Naive thymus-derived CD4-positive, alpha-beta T cell (primary cell): ENCODE results near the gene KIFC1. TPM values are rescaled to one million over a fixed set of nuclear protein-coding genes. Genes with fewer than 3 reads are reported as not detected.
A peak's percentile ranks its signal among the peaks of the same experiment; 100 is the strongest.

Source experiments
- ATAC-seq: fragments of 150-1000 bp; cut with Tn5 transposase; 2 replicates; pipeline ENCODE4 v1.10.0; 2021; ENCODE audit warnings: mild to moderate bottlenecking, moderate library complexity
- CTCF ChIA-PET: fragments of 350-600 bp; sonication (Branson Sonifier 250); formaldehyde crosslinking; loops from one replicate; lab custom pipeline; 2021; ENCODE audit warnings: antibody characterized with exemption; lab: Charles Lee
- POLR2A ChIA-PET: fragments of 350-600 bp; sonication (Branson Sonifier 250); formaldehyde crosslinking; loops from one replicate; lab custom pipeline; 2021; ENCODE audit warnings: antibody characterized with exemption, inconsistent platforms; lab: Charles Lee
- DNase-seq, 9 donors: peaks; one replicate each; pipeline versions ENCODE4 v3.0.0 to v3.0.0-alpha.2; 2020 to 2022; ENCODE audit warnings: mixed read lengths in 1 of 9
- H3K27ac ChIP-seq: one replicate; pipeline ENCODE4 v1.7.0; 2013; ENCODE audit warnings: mild to moderate bottlenecking, low read depth, low read length, moderate library complexity
- H3K27me3 ChIP-seq, 2 donors: one replicate each; pipeline ENCODE4 v1.7.0; 2013; ENCODE audit warnings: low read length in 2 of 2, mild to moderate bottlenecking in 2 of 2, moderate library complexity in 2 of 2; ENCODE audit not compliant: control insufficient read depth in 2 of 2, insufficient read depth in 2 of 2
- H3K36me3 ChIP-seq, 3 experiments: 1 replicate in 2 of 3; 2 replicates in 1 of 3; pipeline ENCODE4 v1.7.0; 2013; ENCODE audit warnings: low read length in 3 of 3, mild to moderate bottlenecking in 3 of 3, moderate library complexity in 1 of 3; ENCODE audit not compliant: insufficient read depth in 3 of 3, control insufficient read depth in 2 of 3
- H3K4me1 ChIP-seq, 2 donors: one replicate each; pipeline ENCODE4 v1.7.0; 2013; ENCODE audit warnings: low read length in 2 of 2, mild to moderate bottlenecking in 2 of 2, moderate library complexity in 1 of 2; ENCODE audit not compliant: control insufficient read depth in 2 of 2, insufficient read depth in 2 of 2
- H3K4me3 ChIP-seq: 2 replicates; pipeline ENCODE4 v1.7.0; 2013; ENCODE audit warnings: mild to moderate bottlenecking, low read length
- H3K9me3 ChIP-seq, 3 experiments: 1 replicate in 2 of 3; 2 replicates in 1 of 3; pipeline ENCODE4 v1.7.0; 2013; ENCODE audit warnings: low read length in 3 of 3; ENCODE audit not compliant: control insufficient read depth in 2 of 3
- H3K27ac Mint-ChIP-seq, 9 donors: one replicate each; pipeline ENCODE4 v1.8.0; 2020 to 2022; ENCODE audit warnings: mixed read lengths in 9 of 9, mild to moderate bottlenecking in 8 of 9, moderate library complexity in 5 of 9, inconsistent platforms in 2 of 9
- H3K27me3 Mint-ChIP-seq, 5 donors: one replicate each; pipeline ENCODE4 v1.8.0; 2021 to 2022; ENCODE audit warnings: mixed read lengths in 5 of 5, mild to moderate bottlenecking in 1 of 5
- H3K36me3 Mint-ChIP-seq, 5 donors: one replicate each; pipeline ENCODE4 v1.8.0; 2020 to 2022; ENCODE audit warnings: mixed read lengths in 5 of 5, mild to moderate bottlenecking in 3 of 5, inconsistent platforms in 1 of 5
- H3K4me1 Mint-ChIP-seq, 7 donors: one replicate each; pipeline ENCODE4 v1.8.0; 2020 to 2022; ENCODE audit warnings: mixed read lengths in 7 of 7, mild to moderate bottlenecking in 3 of 7, inconsistent platforms in 1 of 7
- H3K4me3 Mint-ChIP-seq, 10 donors: one replicate each; pipeline ENCODE4 v1.8.0; 2020 to 2022; ENCODE audit warnings: mild to moderate bottlenecking in 10 of 10, mixed read lengths in 10 of 10, moderate library complexity in 6 of 10, inconsistent platforms in 2 of 10
- H3K9me3 Mint-ChIP-seq, 11 donors: one replicate each; pipeline ENCODE4 v1.8.0; 2020 to 2022; ENCODE audit warnings: mixed read lengths in 11 of 11, mild to moderate bottlenecking in 4 of 11, inconsistent platforms in 1 of 11, moderate library complexity in 1 of 11
- intact Hi-C, 2 donors: fragments of 100-400 bp; cut with micrococcal nuclease; formaldehyde crosslinking; loops; one replicate each; pipeline ENCODE4 v1.15.1; 2023
- polyA plus RNA-seq, 2 donors: library from polyadenylated mRNA; unstranded; fragments of 300-500 nt; fragmentation: Illumina TruSeq; gene quantifications; one replicate each; pipeline ENCODE4 v1.2.3, GENCODE V29; 2021
- total RNA-seq, 6 experiments: library from RNA in 5 of 6; stranded (reverse) in 5 of 6; gene quantifications; 1 replicate in 5 of 6; 2 replicates in 1 of 6; pipeline ENCODE4 v1.2.3 and lab custom pipeline; 2021 to 2026

KIFC1 gene
- total and polyA plus RNA-seq, 7 experiments from 2014 or later = 0.18 to 87.9 (median 1.1) TPM

DNA sequence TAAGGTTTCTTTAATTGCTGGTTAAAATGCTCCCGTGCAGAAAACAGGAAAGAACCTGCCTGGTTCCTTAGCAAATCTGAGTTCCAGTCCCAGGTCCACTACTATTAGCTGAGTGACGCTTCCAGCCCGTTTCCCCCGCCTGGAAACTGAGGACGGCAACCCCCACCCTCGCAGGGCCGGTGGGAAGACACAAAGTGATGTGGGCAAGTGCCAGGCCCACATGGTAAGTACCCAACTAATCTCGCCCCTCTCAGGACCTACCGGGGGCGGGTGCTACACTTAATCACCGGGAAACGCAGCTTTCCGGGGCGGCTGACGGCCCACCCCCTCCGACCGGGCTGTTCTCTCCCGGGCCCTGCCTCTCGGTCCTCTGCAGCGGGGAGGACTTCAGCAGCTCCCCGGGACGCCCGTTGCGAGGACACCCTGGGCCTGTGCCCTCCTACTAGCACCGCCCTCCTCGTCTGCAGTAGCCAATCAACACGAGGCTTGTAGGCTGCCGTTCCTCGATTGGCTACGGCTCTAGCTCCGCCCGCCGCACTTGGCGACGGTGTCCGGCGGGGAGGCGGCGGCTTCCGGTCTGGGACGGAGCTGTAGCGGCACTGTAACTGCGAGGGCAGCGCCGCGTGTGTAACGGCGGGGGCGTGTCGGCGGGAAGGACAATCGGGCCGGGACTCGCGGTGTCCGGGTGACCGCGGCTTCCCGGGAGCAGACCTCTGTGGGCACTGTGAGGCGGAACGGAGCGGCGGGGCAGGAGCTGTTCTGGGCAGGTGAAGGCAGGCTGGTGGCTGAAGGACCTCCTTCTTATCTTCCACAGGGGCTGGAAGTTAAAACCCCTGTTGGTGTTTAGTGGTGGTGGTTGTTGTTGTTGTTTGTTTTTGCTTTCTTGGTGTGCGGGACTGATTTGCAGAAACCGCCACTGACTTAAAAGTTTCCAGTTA is 62.7 kb downstream of the KIFC1 start, which contains the start of gene ZBTB9:
Gene ZBTB9, plus strand, starts transcription at position 568 of the 938 bp plus-strand sequence. CDS start 525 bp downstream, outside the sequence.
- peak within 1 kb of the TSS; percentile 93 for H3K4me3 ChIP-seq
- Mint-ChIP-seq H3K9me3 (peaks cover 0 to 1% (median 0%) of the 10 kb centered on the region in 11 donors), H3K4me1 (peaks cover 21 to 57% (median 45%) of the 10 kb centered on the region in 7 donors)

GRCh38 chr6:33455051-33455450 is 63.4 kb downstream of the KIFC1 start:
- H3K4me3 ChIP-seq = peak overlapping the region; percentile 93
- H3K27me3 Mint-ChIP-seq = no peaks in the 10 kb centered on the region
- CTCF ChIA-PET = interaction anchor here (0.6 to 1.8 kb wide), 3 partner anchors 24 to 1005 kb away, joined by 3 to 6 read pairs (median 3); partner anchors contain the start of gene CUTA

More for the DNA sequence above, 62.7 kb downstream of the KIFC1 start, which contains the start of gene ZBTB9:
- CTCF ChIA-PET = interaction anchor here (0.6 to 1.8 kb wide), 6 partner anchors 23 to 1006 kb away, joined by 3 to 6 read pairs (median 3); partner anchors contain the start of genes BAK1 and CUTA
- Mint-ChIP-seq H3K27me3 (no peaks in the 10 kb centered on the region), H3K36me3 (peaks cover 0 to 23% (median 7%) of the 10 kb centered on the region in 5 donors), H3K27ac (peak within 1 kb of the TSS; percentile 86 to 98 (median 92)), H3K4me3 (peak within 1 kb of the TSS; percentile 88 to 99 (median 95))
- Histone ChIP-seq H3K9me3 (no peaks in the 10 kb centered on the region), H3K27ac (peak within 1 kb of the TSS; percentile 88), H3K27me3 (no peaks in the 10 kb centered on the region), H3K36me3 (peaks cover 0 to 23% (median 0%) of the 10 kb centered on the region in 3 experiments), H3K4me1 (peaks cover 12 to 22% of the 10 kb centered on the region in 2 donors)
- ATAC-seq (peak; percentile 100), DNase-seq (peak; percentile 80 to 93 (median 92))
- intact Hi-C loops = loop anchor here (1.0 to 2.0 kb wide), 11 partner anchors 23 to 335 kb away; partner anchors contain the start of genes BAK1 (in 2 of the 2), CUTA (in 2 of the 2), KIFC1 (in 2 of the 2) and LEMD2 (in 2 of the 2)
- POLR2A ChIA-PET = interaction anchor here (0.7 to 3.0 kb wide), 24 partner anchors 10 to 1435 kb away, joined by 3 to 37 read pairs (median 4); partner anchors contain the start of genes ANKS1A, BAK1, CUTA and RPS18

GRCh38 chr6:33456156-33456555 is 64.5 kb downstream of the KIFC1 start:
- H3K27me3 Mint-ChIP-seq = no peaks in the 10 kb centered on the region
- peak overlapping the region in 8 of 10 donors; percentile 12 to 98 (median 68) for H3K4me3 Mint-ChIP-seq
- H3K27me3 ChIP-seq = no peaks in the 10 kb centered on the region
- intact Hi-C loops = no loop called here
- H3K27ac ChIP-seq = no peak overlapping the region
- ChIA-PET CTCF (interaction anchor here (0.5 kb wide), 1 partner anchor 157 kb away, joined by 3 read pairs; the partner anchor contains the start of gene RGL2), POLR2A (no interaction called here)
- H3K4me1 Mint-ChIP-seq = peaks cover 21 to 48% (median 35%) of the 10 kb centered on the region in 7 donors
- H3K9me3 ChIP-seq = no peaks in the 10 kb centered on the region
- peaks cover 0 to 23% (median 7%) of the 10 kb centered on the region in 5 donors for H3K36me3 Mint-ChIP-seq
- H3K4me3 ChIP-seq = no peak overlapping the region
- peaks cover 12 to 22% of the 10 kb centered on the region in 2 donors for H3K4me1 ChIP-seq
- peak overlapping the region in 2 of 9 donors; percentile 22 to 97 for H3K27ac Mint-ChIP-seq
- DNase-seq (no peak), ATAC-seq (no peak)
- peaks cover 0 to 23% (median 0%) of the 10 kb centered on the region in 3 experiments for H3K36me3 ChIP-seq
- peaks cover 0 to 1% (median 0%) of the 10 kb centered on the region in 11 donors for H3K9me3 Mint-ChIP-seq

More at GRCh38 chr6:33455051-33455450, 63.4 kb downstream of the KIFC1 start:
- H3K4me3 Mint-ChIP-seq = peak overlapping the region; percentile 88 to 99 (median 95)
- peak overlapping the region; percentile 86 to 98 (median 92) for H3K27ac Mint-ChIP-seq
- no peak for ATAC-seq
- H3K9me3 Mint-ChIP-seq = peaks cover 0 to 1% (median 0%) of the 10 kb centered on the region in 11 donors
- Histone ChIP-seq H3K27me3 (no peaks in the 10 kb centered on the region), H3K27ac (peak overlapping the region; percentile 88), H3K9me3 (no peaks in the 10 kb centered on the region), H3K36me3 (peaks cover 0 to 23% (median 0%) of the 10 kb centered on the region in 3 experiments), H3K4me1 (peaks cover 12 to 22% of the 10 kb centered on the region in 2 donors)
- intact Hi-C loops = loop anchor here (2.0 kb wide), 1 partner anchor 78 kb away; no protein-coding TSS in a partner anchor
- POLR2A ChIA-PET = interaction anchor here (0.8 to 3.0 kb wide), 9 partner anchors 15 to 137 kb away, joined by 3 to 37 read pairs (median 7); partner anchors contain the start of genes BAK1, CUTA and ZBTB22
- peaks cover 21 to 57% (median 43%) of the 10 kb centered on the region in 7 donors for H3K4me1 Mint-ChIP-seq
- peaks cover 0 to 23% (median 7%) of the 10 kb centered on the region in 5 donors for H3K36me3 Mint-ChIP-seq
- DNase-seq = no peak

GRCh38 chr6:33458676-33459075 is 67.1 kb downstream of the KIFC1 start:
- peaks cover 12 to 38% (median 21%) of the 10 kb centered on the region in 7 donors for H3K4me1 Mint-ChIP-seq
- Histone ChIP-seq H3K9me3 (no peaks in the 10 kb centered on the region), H3K36me3 (peaks cover 0 to 19% (median 0%) of the 10 kb centered on the region in 3 experiments), H3K27me3 (no peaks in the 10 kb centered on the region), H3K4me1 (peaks cover 12% of the 10 kb centered on the region in 2 donors), H3K27ac (no peak overlapping the region), H3K4me3 (no peak overlapping the region)
- peaks cover 0 to 23% (median 7%) of the 10 kb centered on the region in 5 donors for H3K36me3 Mint-ChIP-seq
- peaks cover 0 to 1% (median 0%) of the 10 kb centered on the region in 11 donors for H3K9me3 Mint-ChIP-seq
- intact Hi-C loops = no loop called here
- no peak for DNase-seq
- ChIA-PET POLR2A (no interaction called here), CTCF (no interaction called here)
- H3K27ac Mint-ChIP-seq = no peak overlapping the region
- no peak overlapping the region for H3K4me3 Mint-ChIP-seq
- ATAC-seq = no peak
- peaks cover 0 to 10% (median 0%) of the 10 kb centered on the region in 5 donors for H3K27me3 Mint-ChIP-seq

DNA sequence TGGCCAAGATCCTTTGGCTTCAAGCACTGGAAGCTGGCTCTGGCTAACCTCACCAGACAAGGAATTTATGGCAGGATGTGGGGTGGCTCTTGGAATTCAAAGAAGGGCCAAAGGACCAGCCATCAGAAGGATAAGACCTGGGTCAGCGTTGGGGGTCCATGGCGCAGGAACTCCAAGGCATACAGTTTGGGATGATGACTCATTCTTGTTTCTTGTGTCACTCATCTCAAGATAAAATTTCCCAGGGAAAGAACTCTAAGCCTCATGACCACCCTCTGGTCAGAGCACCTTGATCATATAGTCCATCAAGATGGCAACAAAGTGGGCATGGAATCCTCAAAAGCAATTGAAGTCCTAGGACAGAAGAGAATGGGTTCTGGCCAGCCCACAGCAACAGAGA is 67.6 kb downstream of the KIFC1 start:
- CTCF ChIA-PET = no interaction called here
- POLR2A ChIA-PET = no interaction called here
- Histone ChIP-seq H3K27me3 (no peaks in the 10 kb centered on the region), H3K4me1 (peaks cover 10 to 12% of the 10 kb centered on the region in 2 donors), H3K4me3 (no peak overlapping the region), H3K27ac (no peak overlapping the region), H3K36me3 (peaks cover 0 to 19% (median 0%) of the 10 kb centered on the region in 3 experiments), H3K9me3 (no peaks in the 10 kb centered on the region)
- DNase-seq (no peak), ATAC-seq (no peak)
- intact Hi-C loops = no loop called here
- Mint-ChIP-seq H3K27me3 (peaks cover 0 to 11% (median 0%) of the 10 kb centered on the region in 5 donors), H3K36me3 (peaks cover 0 to 23% (median 7%) of the 10 kb centered on the region in 5 donors), H3K4me3 (no peak overlapping the region), H3K9me3 (peaks cover 0 to 1% (median 0%) of the 10 kb centered on the region in 11 donors), H3K4me1 (peaks cover 9 to 34% (median 17%) of the 10 kb centered on the region in 7 donors), H3K27ac (no peak overlapping the region)
